ENCODE results near the gene ARRDC1. TPM values are rescaled to one million over a fixed set of nuclear protein-coding genes. Genes with fewer than 3 reads are reported as not detected.

The ARRDC1 gene
- total RNA-seq, 3 donors from 2014 or later, result 27.5 to 39.3 (median 33.8) TPM

GRCh38 chr9:137580209-137580953, 25.1 kb upstream of the ARRDC1 start:
- H3K9me3 Mint-ChIP-seq, result no peaks in the 10 kb centered on the region
- H3K4me3 Mint-ChIP-seq, result no peak overlapping the region
- peaks cover 31% of the 10 kb centered on the region for H3K4me1 Mint-ChIP-seq (ENCODE audit: low read depth)
- peaks cover 14% of the 10 kb centered on the region for H3K36me3 Mint-ChIP-seq (ENCODE audit: insufficient read depth)
- DNase-seq, result no peak
- ATAC-seq, result no peak
- no peaks in the 10 kb centered on the region for H3K27me3 Mint-ChIP-seq (ENCODE audit: low read depth)

GRCh38 chr9:137580954-137581322, 24.5 kb upstream of the ARRDC1 start:
- Mint-ChIP-seq H3K9me3 (no peaks in the 10 kb centered on the region), H3K4me1 (ENCODE audit: low read depth) (peaks cover 26% of the 10 kb centered on the region), H3K36me3 (ENCODE audit: insufficient read depth) (peaks cover 9% of the 10 kb centered on the region), H3K27me3 (ENCODE audit: low read depth) (no peaks in the 10 kb centered on the region), H3K4me3 (no peak overlapping the region)
- DNase-seq (no peak), ATAC-seq (no peak)

- Mint-ChIP-seq H3K9me3 (no peaks in the 10 kb centered on the region), H3K27me3 (ENCODE audit: low read depth) (no peaks in the 10 kb centered on the region), H3K4me3 (no peak overlapping the region), H3K4me1 (ENCODE audit: low read depth) (peaks cover 19% of the 10 kb centered on the region), H3K36me3 (ENCODE audit: insufficient read depth) (peaks cover 10% of the 10 kb centered on the region)
- ATAC-seq (no peak), DNase-seq (no peak)
Measured at GRCh38 chr9:137581361-137582285, 23.9 kb upstream of the ARRDC1 start.

GRCh38 chr9:137582286-137582860, 23.1 kb upstream of the ARRDC1 start:
- no peaks in the 10 kb centered on the region for H3K27me3 Mint-ChIP-seq (ENCODE audit: low read depth)
- no peak for DNase-seq
- peaks cover 14% of the 10 kb centered on the region for H3K36me3 Mint-ChIP-seq (ENCODE audit: insufficient read depth)

GRCh38 chr9:137583347-137583746, 22.1 kb upstream of the ARRDC1 start:
- Mint-ChIP-seq H3K4me3 (no peak overlapping the region), H3K4me1 (ENCODE audit: low read depth) (peaks cover 13% of the 10 kb centered on the region), H3K9me3 (no peaks in the 10 kb centered on the region), H3K36me3 (ENCODE audit: insufficient read depth) (peaks cover 20% of the 10 kb centered on the region), H3K27me3 (ENCODE audit: low read depth) (no peaks in the 10 kb centered on the region)
- no peak for DNase-seq
- no peak for ATAC-seq

More at GRCh38 chr9:137582286-137582860, 23.1 kb upstream of the ARRDC1 start:
- H3K9me3 Mint-ChIP-seq, result no peaks in the 10 kb centered on the region
- H3K4me1 Mint-ChIP-seq (ENCODE audit: low read depth), result peaks cover 12% of the 10 kb centered on the region
- no peak for ATAC-seq
- H3K4me3 Mint-ChIP-seq, result no peak overlapping the region

- DNase-seq (no peak), ATAC-seq (no peak)
- no peaks in the 10 kb centered on the region for H3K9me3 Mint-ChIP-seq
- no peak overlapping the region for H3K4me3 Mint-ChIP-seq
- H3K27me3 Mint-ChIP-seq (ENCODE audit: low read depth), result no peaks in the 10 kb centered on the region
- peaks cover 12% of the 10 kb centered on the region for H3K4me1 Mint-ChIP-seq (ENCODE audit: low read depth)
- peaks cover 20% of the 10 kb centered on the region for H3K36me3 Mint-ChIP-seq (ENCODE audit: insufficient read depth)
Measured at GRCh38 chr9:137583957-137584356, 21.5 kb upstream of the ARRDC1 start.

- Mint-ChIP-seq H3K36me3 (ENCODE audit: insufficient read depth) (peaks cover 16% of the 10 kb centered on the region), H3K9me3 (no peaks in the 10 kb centered on the region), H3K27me3 (ENCODE audit: low read depth) (no peaks in the 10 kb centered on the region), H3K4me3 (no peak overlapping the region), H3K4me1 (ENCODE audit: low read depth) (peaks cover 13% of the 10 kb centered on the region)
- ATAC-seq (no peak), DNase-seq (no peak)
Measured at GRCh38 chr9:137586854-137587253, 18.6 kb upstream of the ARRDC1 start.

- Mint-ChIP-seq H3K4me1 (ENCODE audit: low read depth) (peaks cover 13% of the 10 kb centered on the region), H3K9me3 (no peaks in the 10 kb centered on the region), H3K36me3 (ENCODE audit: insufficient read depth) (peaks cover 12% of the 10 kb centered on the region), H3K4me3 (peak overlapping the region; percentile 87), H3K27me3 (ENCODE audit: low read depth) (no peaks in the 10 kb centered on the region)
- DNase-seq (no peak), ATAC-seq (no peak)
Measured at GRCh38 chr9:137588311-137588710, 17.2 kb upstream of the ARRDC1 start.

- H3K4me1 Mint-ChIP-seq (ENCODE audit: low read depth), result peaks cover 13% of the 10 kb centered on the region
- H3K36me3 Mint-ChIP-seq (ENCODE audit: insufficient read depth), result peaks cover 12% of the 10 kb centered on the region
- no peaks in the 10 kb centered on the region for H3K27me3 Mint-ChIP-seq (ENCODE audit: low read depth)
- DNase-seq, result no peak
- no peak for ATAC-seq
- no peaks in the 10 kb centered on the region for H3K9me3 Mint-ChIP-seq
- H3K4me3 Mint-ChIP-seq, result peak overlapping the region; percentile 87
Measured at GRCh38 chr9:137588891-137589290, 16.6 kb upstream of the ARRDC1 start.

- Mint-ChIP-seq H3K4me1 (ENCODE audit: low read depth) (peaks cover 13% of the 10 kb centered on the region), H3K9me3 (no peaks in the 10 kb centered on the region), H3K36me3 (ENCODE audit: insufficient read depth) (peaks cover 12% of the 10 kb centered on the region), H3K4me3 (peak overlapping the region; percentile 87), H3K27me3 (ENCODE audit: low read depth) (no peaks in the 10 kb centered on the region)
- DNase-seq, result no peak
- ATAC-seq, result peak; percentile 11 to 15
Measured at GRCh38 chr9:137589441-137590122, 15.9 kb upstream of the ARRDC1 start.

- no peaks in the 10 kb centered on the region for H3K9me3 Mint-ChIP-seq
- H3K36me3 Mint-ChIP-seq (ENCODE audit: insufficient read depth), result peaks cover 12% of the 10 kb centered on the region
- no peak overlapping the region for H3K4me3 Mint-ChIP-seq
- peak; percentile 28 to 38 for ATAC-seq
- DNase-seq, result no peak
- no peaks in the 10 kb centered on the region for H3K27me3 Mint-ChIP-seq (ENCODE audit: low read depth)
- H3K4me1 Mint-ChIP-seq (ENCODE audit: low read depth), result peaks cover 13% of the 10 kb centered on the region
Measured at GRCh38 chr9:137590123-137590468, 15.4 kb upstream of the ARRDC1 start.

GRCh38 chr9:137590469-137591383, 14.8 kb upstream of the ARRDC1 start, which contains the start of gene ZMYND19:
Gene ZMYND19, minus strand, starts transcription at chr9:137590512. Its CDS starts 249 bp downstream, at chr9:137590263.
- ATAC-seq, result peak; percentile 96 to 97
- no peaks in the 10 kb centered on the region for H3K27me3 Mint-ChIP-seq (ENCODE audit: low read depth)
- H3K4me1 Mint-ChIP-seq (ENCODE audit: low read depth), result peaks cover 13% of the 10 kb centered on the region
- peak; percentile 89 for DNase-seq
- peak within 1 kb of the TSS; percentile 95 for H3K4me3 Mint-ChIP-seq
- H3K36me3 Mint-ChIP-seq (ENCODE audit: insufficient read depth), result peaks cover 12% of the 10 kb centered on the region
- no peaks in the 10 kb centered on the region for H3K9me3 Mint-ChIP-seq

GRCh38 chr9:137592767-137593166, 12.7 kb upstream of the ARRDC1 start:
- Mint-ChIP-seq H3K4me1 (ENCODE audit: low read depth) (peaks cover 11% of the 10 kb centered on the region), H3K4me3 (no peak overlapping the region), H3K27me3 (ENCODE audit: low read depth) (no peaks in the 10 kb centered on the region), H3K36me3 (ENCODE audit: insufficient read depth) (peaks cover 3% of the 10 kb centered on the region), H3K9me3 (no peaks in the 10 kb centered on the region)
- no peak for ATAC-seq
- no peak for DNase-seq

All from activated T-cell treated with anti-CD3 and anti-CD28 coated beads, Interleukin-2, amount 50 U/mL, for 4 hours (primary cell).